K562 (cell line): ENCODE results near the gene LLGL1. TPM values are rescaled to one million over a fixed set of nuclear protein-coding genes. Genes with fewer than 3 reads are reported as not detected.

Experiments
- BCL6 ChIP-seq: fragments of 250-450 bp; sonication (Bioruptor Pico); IDR thresholded peaks from 2 replicates; pipeline ENCODE4 v1.4.0; 2020
- EP400 ChIP-seq: fragments of 450-650 bp; IDR thresholded peaks from 2 replicates; pipeline ENCODE4 v1.6.1; 2017; ENCODE audit warnings: antibody characterized with exemption, mild to moderate bottlenecking, moderate library complexity
- ETS2 ChIP-seq: IDR thresholded peaks from 2 replicates; pipeline ENCODE4 v1.6.1; 2016; ENCODE audit warnings: borderline replicate concordance, missing genetic modification characterization, mild to moderate bottlenecking, moderate library complexity, missing compliant biosample characterization; ENCODE audit not compliant: poor library complexity, severe bottlenecking
- ETV5 ChIP-seq: sonication (generic); formaldehyde crosslinking; IDR thresholded peaks from 2 replicates; pipeline ENCODE4 v1.4.0; 2020; ENCODE audit warnings: low read depth, mild to moderate bottlenecking, missing genetic modification reagents
- HDAC2 ChIP-seq: fragments of 450-650 bp; IDR thresholded peaks from 2 replicates; pipeline ENCODE4 v1.6.1; 2016; ENCODE audit warnings: mild to moderate bottlenecking
- MAFG ChIP-seq: fragments of 450-650 bp; conservative IDR thresholded peaks from 2 replicates; pipeline ENCODE4 v1.6.1; 2016; ENCODE audit warnings: missing genetic modification characterization, missing compliant biosample characterization
- MYC ChIP-seq, 2 experiments: fragments of 250-450 bp in 1 of 2; sonication (Bioruptor Pico) in 1 of 2; IDR thresholded peaks; 2 replicates each; pipeline versions ENCODE4 v1.5.1 to v1.6.1; 2012 to 2021; ENCODE audit warnings: low read depth in 2 of 2, borderline replicate concordance in 1 of 2, improper control_type of control experiment in 1 of 2, low read length in 1 of 2, mild to moderate bottlenecking in 1 of 2, moderate library complexity in 1 of 2
- NFRKB ChIP-seq: fragments of 450-650 bp; IDR thresholded peaks from 2 replicates; pipeline ENCODE4 v1.6.1; 2016; ENCODE audit warnings: low read depth
- NR2F6 ChIP-seq: fragments of 450-650 bp; formaldehyde crosslinking; IDR thresholded peaks from 2 replicates; pipeline ENCODE4 v1.4.0; 2020; ENCODE audit warnings: mild to moderate bottlenecking
- NUFIP1 ChIP-seq: fragments of 450-650 bp; IDR thresholded peaks from 2 replicates; pipeline ENCODE4 v1.6.1; 2018; ENCODE audit not compliant: partially characterized antibody
- TFAM ChIP-seq: fragments of 250-450 bp; sonication (Bioruptor Pico); conservative IDR thresholded peaks from 2 replicates; pipeline ENCODE4 v1.5.0; 2021; ENCODE audit warnings: mild to moderate bottlenecking, moderate library complexity
- ZNF146 ChIP-seq: IDR thresholded peaks from one replicate; pipeline ENCODE4 v1.6.1; 2018; ENCODE audit warnings: missing compliant biosample characterization; ENCODE audit not compliant: unreplicated experiment
- ZNF253 ChIP-seq: fragments of 250-450 bp; sonication (Bioruptor Pico); conservative IDR thresholded peaks from 2 replicates; pipeline ENCODE4 v1.6.1; 2021; ENCODE audit warnings: mild to moderate bottlenecking
- ZNF76 ChIP-seq: fragments of 250-450 bp; sonication (Bioruptor Pico); IDR thresholded peaks from 2 replicates; pipeline ENCODE4 v1.4.0; 2020; ENCODE audit warnings: mild to moderate bottlenecking, moderate library complexity, borderline replicate concordance
- polyA plus RNA-seq, 8 experiments: library from polyadenylated mRNA; depleted of rRNA in 4 of 8; stranded (reverse) in 5 of 8; unstranded in 3 of 8; fragments of >200 nt; fragmentation: Nextera tagmentation in 2 of 8; fragmentation: Illumina TruSeq in 1 of 8; extraction: Ambion mirVana in 2 of 8; extraction: Trizol in 1 of 8; gene quantifications; 2 replicates each; pipeline versions ENCODE4 v1.2.1 to v1.2.3, GENCODE V29; 2011 to 2014; ENCODE audit warnings: inconsistent platforms in 1 of 8, missing spikeins in 1 of 8
- total RNA-seq, 7 experiments: library from RNA; depleted of rRNA in 6 of 7; stranded (reverse); fragments of >200 nt in 6 of 7; fragmentation: Illumina TruSeq in 2 of 7; extraction: Trizol in 2 of 7; gene quantifications; 2 replicates each; pipeline versions ENCODE4 v1.2.1 to v1.2.3, GENCODE V29; 2011 to 2021; ENCODE audit warnings: low replicate concordance in 1 of 7
- TF ChIP-seq, protein P1 (sequence below): sonication (generic); formaldehyde crosslinking; IDR thresholded peaks from 2 replicates; pipeline ENCODE4 v1.8.0; 2022; ENCODE audit warnings: mild to moderate bottlenecking, missing genetic modification reagents
- TF ChIP-seq, protein P2 (sequence below): sonication (generic); IDR thresholded peaks from 2 replicates; pipeline ENCODE4 v1.6.1; 2016
- TF ChIP-seq, protein P3 (sequence below): fragments of 250-450 bp; sonication (Bioruptor Pico); IDR thresholded peaks from 2 replicates; pipeline ENCODE4 v1.4.0; 2020; ENCODE audit warnings: mild to moderate bottlenecking
- TF ChIP-seq, protein P4 (sequence below): fragments of 250-450 bp; sonication (Bioruptor Pico); IDR thresholded peaks from 2 replicates; pipeline ENCODE4 v1.9.0; 2021; ENCODE audit warnings: mild to moderate bottlenecking, inconsistent platforms

Gene LLGL1
- total and polyA plus RNA-seq, 9 of the 15 experiments (the other 6 are each of a cell fraction or from before 2014, with no cell fraction given) = 0.11 to 12.9 (median 5.3) TPM; not detected in 1

DNA sequence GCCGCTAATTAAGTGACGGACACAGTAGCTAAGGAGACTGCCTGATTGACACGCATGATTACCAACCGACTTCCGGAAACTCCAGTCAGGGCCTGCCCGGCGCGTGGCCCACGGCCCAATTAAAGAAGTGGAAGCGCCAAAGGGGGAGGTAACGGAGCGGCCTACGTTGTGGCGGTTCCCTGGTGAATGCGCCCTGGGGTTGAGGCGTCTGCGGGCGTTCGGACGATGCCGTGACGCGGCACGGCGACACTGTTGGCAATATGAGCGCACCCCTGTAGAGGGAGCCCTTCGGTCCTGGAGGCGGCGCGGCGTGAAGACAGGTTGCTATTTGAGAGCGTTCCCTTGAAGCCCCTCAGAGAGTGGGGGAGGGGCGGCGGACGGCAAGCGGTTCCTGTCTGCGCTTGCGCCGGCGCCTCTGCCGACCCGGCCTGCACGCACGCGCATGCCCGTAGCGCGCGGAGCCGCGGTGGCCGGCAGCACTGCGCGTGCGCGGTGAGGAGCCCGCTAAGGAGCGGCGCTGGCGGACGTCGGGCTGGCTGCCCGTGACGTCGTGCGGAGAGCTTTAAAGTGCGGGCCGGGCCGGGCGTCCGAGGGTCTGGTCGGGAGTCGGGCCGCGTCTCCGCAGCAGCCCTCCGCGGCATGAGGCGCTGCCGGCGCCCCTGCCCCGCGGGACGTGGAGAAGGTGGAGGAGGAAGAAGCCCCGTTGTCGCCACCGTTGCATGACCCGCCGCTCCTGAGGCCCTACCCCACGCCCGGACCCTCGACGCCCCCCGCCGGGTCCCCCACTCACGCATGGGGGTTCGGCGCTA, 41.9 kb upstream of the LLGL1 start, which contains the start of gene ALKBH5 (continued):
- TF ChIP-seq MAFG (tag) (no peak), ZNF76 (CRISPR knock-in tag) (no peak), ZNF146 (CRISPR knock-in tag) (no peak), ETS2 (tag) (no peak), NUFIP1 (no peak), NFRKB (no peak), HDAC2 (no peak), ETV5 (no peak), BCL6 (CRISPR knock-in tag) (no peak), EP400 (peak; percentile 60; the same call in 1 of the 2 replicates), TFAM (CRISPR knock-in tag) (no peak), MYC (IDR thresholded peaks at IDR 0.05; ENCODE audit: low read depth, low read length) (peak; percentile 44; the same call in 1 of the 2 replicates), MYC (CRISPR knock-in tag; IDR thresholded peaks at IDR 0.05; ENCODE audit: borderline replicate concordance, low read depth) (no peak), NR2F6 (no peak), ZNF253 (no peak)
- TF ChIP-seq, protein P1, sequence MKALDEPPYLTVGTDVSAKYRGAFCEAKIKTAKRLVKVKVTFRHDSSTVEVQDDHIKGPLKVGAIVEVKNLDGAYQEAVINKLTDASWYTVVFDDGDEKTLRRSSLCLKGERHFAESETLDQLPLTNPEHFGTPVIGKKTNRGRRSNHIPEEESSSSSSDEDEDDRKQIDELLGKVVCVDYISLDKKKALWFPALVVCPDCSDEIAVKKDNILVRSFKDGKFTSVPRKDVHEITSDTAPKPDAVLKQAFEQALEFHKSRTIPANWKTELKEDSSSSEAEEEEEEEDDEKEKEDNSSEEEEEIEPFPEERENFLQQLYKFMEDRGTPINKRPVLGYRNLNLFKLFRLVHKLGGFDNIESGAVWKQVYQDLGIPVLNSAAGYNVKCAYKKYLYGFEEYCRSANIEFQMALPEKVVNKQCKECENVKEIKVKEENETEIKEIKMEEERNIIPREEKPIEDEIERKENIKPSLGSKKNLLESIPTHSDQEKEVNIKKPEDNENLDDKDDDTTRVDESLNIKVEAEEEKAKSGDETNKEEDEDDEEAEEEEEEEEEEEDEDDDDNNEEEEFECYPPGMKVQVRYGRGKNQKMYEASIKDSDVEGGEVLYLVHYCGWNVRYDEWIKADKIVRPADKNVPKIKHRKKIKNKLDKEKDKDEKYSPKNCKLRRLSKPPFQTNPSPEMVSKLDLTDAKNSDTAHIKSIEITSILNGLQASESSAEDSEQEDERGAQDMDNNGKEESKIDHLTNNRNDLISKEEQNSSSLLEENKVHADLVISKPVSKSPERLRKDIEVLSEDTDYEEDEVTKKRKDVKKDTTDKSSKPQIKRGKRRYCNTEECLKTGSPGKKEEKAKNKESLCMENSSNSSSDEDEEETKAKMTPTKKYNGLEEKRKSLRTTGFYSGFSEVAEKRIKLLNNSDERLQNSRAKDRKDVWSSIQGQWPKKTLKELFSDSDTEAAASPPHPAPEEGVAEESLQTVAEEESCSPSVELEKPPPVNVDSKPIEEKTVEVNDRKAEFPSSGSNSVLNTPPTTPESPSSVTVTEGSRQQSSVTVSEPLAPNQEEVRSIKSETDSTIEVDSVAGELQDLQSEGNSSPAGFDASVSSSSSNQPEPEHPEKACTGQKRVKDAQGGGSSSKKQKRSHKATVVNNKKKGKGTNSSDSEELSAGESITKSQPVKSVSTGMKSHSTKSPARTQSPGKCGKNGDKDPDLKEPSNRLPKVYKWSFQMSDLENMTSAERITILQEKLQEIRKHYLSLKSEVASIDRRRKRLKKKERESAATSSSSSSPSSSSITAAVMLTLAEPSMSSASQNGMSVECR (CRISPR knock-in tag) = no peak; the same call in 1 of the 2 replicates
- TF ChIP-seq, protein P2, sequence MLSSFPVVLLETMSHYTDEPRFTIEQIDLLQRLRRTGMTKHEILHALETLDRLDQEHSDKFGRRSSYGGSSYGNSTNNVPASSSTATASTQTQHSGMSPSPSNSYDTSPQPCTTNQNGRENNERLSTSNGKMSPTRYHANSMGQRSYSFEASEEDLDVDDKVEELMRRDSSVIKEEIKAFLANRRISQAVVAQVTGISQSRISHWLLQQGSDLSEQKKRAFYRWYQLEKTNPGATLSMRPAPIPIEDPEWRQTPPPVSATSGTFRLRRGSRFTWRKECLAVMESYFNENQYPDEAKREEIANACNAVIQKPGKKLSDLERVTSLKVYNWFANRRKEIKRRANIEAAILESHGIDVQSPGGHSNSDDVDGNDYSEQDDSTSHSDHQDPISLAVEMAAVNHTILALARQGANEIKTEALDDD = no peak
- TF ChIP-seq, protein P3, sequence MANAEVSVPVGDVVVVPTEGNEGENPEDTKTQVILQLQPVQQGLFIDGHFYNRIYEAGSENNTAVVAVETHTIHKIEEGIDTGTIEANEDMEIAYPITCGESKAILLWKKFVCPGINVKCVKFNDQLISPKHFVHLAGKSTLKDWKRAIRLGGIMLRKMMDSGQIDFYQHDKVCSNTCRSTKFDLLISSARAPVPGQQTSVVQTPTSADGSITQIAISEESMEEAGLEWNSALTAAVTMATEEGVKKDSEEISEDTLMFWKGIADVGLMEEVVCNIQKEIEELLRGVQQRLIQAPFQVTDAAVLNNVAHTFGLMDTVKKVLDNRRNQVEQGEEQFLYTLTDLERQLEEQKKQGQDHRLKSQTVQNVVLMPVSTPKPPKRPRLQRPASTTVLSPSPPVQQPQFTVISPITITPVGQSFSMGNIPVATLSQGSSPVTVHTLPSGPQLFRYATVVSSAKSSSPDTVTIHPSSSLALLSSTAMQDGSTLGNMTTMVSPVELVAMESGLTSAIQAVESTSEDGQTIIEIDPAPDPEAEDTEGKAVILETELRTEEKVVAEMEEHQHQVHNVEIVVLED (CRISPR knock-in tag) = no peak; the same call in 1 of the 2 replicates
- TF ChIP-seq, protein P4, sequence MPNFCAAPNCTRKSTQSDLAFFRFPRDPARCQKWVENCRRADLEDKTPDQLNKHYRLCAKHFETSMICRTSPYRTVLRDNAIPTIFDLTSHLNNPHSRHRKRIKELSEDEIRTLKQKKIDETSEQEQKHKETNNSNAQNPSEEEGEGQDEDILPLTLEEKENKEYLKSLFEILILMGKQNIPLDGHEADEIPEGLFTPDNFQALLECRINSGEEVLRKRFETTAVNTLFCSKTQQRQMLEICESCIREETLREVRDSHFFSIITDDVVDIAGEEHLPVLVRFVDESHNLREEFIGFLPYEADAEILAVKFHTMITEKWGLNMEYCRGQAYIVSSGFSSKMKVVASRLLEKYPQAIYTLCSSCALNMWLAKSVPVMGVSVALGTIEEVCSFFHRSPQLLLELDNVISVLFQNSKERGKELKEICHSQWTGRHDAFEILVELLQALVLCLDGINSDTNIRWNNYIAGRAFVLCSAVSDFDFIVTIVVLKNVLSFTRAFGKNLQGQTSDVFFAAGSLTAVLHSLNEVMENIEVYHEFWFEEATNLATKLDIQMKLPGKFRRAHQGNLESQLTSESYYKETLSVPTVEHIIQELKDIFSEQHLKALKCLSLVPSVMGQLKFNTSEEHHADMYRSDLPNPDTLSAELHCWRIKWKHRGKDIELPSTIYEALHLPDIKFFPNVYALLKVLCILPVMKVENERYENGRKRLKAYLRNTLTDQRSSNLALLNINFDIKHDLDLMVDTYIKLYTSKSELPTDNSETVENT = peak; percentile 29; the same call in 1 of the 2 replicates
